ENCODE measurements around the gene RALA.

GRCh38 chr7:39757604-39758003, 134.2 kb downstream of the RALA start:
- TF ChIP-seq CTCF (IDR thresholded peaks at IDR 0.05) (no peak), POLR2A (IDR thresholded peaks at IDR 0.05) (no peak)

All from Peyer's patch (tissue), 4 donors.